Liver (tissue), 9 donors: ENCODE results near the gene SNX20. TPM values are rescaled to one million over a fixed set of nuclear protein-coding genes. Genes with fewer than 3 reads are reported as not detected.

Experiments used
- DNase-seq: peaks from one replicate; pipeline ENCODE4 v3.0.0-alpha.2; 2017; ENCODE audit warnings: low spot score
- H3K27ac ChIP-seq, 2 donors: one replicate each; pipeline ENCODE4 v1.7.0; 2013; ENCODE audit warnings: inconsistent platforms in 2 of 2, low read length in 2 of 2, control low read depth in 1 of 2, low read depth in 1 of 2, mild to moderate bottlenecking in 1 of 2
- H3K27me3 ChIP-seq, 4 donors: one replicate each; pipeline versions ENCODE4 v1.6.1 to v1.7.0; 2013; ENCODE audit warnings: low read length in 3 of 4, inconsistent platforms in 1 of 4, mild to moderate bottlenecking in 1 of 4, moderate library complexity in 1 of 4; ENCODE audit not compliant: control insufficient read depth in 4 of 4, insufficient read depth in 4 of 4
- H3K36me3 ChIP-seq, 4 donors: one replicate each; pipeline versions ENCODE4 v1.6.1 to v1.7.0; 2013; ENCODE audit warnings: low read length in 3 of 4, mild to moderate bottlenecking in 3 of 4, low read depth in 1 of 4, moderate library complexity in 1 of 4; ENCODE audit not compliant: control insufficient read depth in 4 of 4, insufficient read depth in 3 of 4
- H3K4me1 ChIP-seq, 4 donors: one replicate each; pipeline versions ENCODE4 v1.6.1 to v1.7.0; 2013; ENCODE audit warnings: low read length in 3 of 4, mild to moderate bottlenecking in 3 of 4, moderate library complexity in 1 of 4; ENCODE audit not compliant: control insufficient read depth in 4 of 4, insufficient read depth in 4 of 4
- H3K4me3 ChIP-seq, 3 donors: one replicate each; pipeline versions ENCODE4 v1.6.1 to v1.7.0; 2013; ENCODE audit warnings: low read length in 3 of 3, control low read depth in 1 of 3, low read depth in 1 of 3, mild to moderate bottlenecking in 1 of 3
- H3K9ac ChIP-seq, 2 donors: one replicate each; pipeline ENCODE4 v1.7.0; 2013; ENCODE audit warnings: low read length in 2 of 2, mild to moderate bottlenecking in 2 of 2, moderate library complexity in 2 of 2, control low read depth in 1 of 2, low read depth in 1 of 2
- H3K9me3 ChIP-seq, 4 donors: one replicate each; pipeline versions ENCODE4 v1.6.1 to v1.7.0; 2013; ENCODE audit warnings: low read length in 3 of 4; ENCODE audit not compliant: control insufficient read depth in 4 of 4
- CTCF ChIP-seq: fragments of 150-350 bp; IDR thresholded peaks from 2 replicates; pipeline ENCODE4 v1.5.1; 2017; ENCODE audit warnings: improper control_type of control experiment, low read depth, low read length; ENCODE audit not compliant: missing input control
- EGR1 ChIP-seq, 2 donors: IDR thresholded peaks; 2 replicates each; pipeline ENCODE4 v1.6.1; 2016 to 2018; ENCODE audit warnings: antibody characterized with exemption in 2 of 2, low read depth in 2 of 2
- GABPA ChIP-seq, 2 donors: IDR thresholded peaks in 1 of 2; conservative IDR thresholded peaks in 1 of 2; 2 replicates each; pipeline ENCODE4 v1.6.1; 2016; ENCODE audit warnings: antibody characterized with exemption in 2 of 2, mild to moderate bottlenecking in 1 of 2, moderate library complexity in 1 of 2
- HNF4G ChIP-seq: IDR thresholded peaks from 2 replicates; pipeline ENCODE4 v1.6.1; 2016; ENCODE audit warnings: antibody characterized with exemption
- JUND ChIP-seq, 2 donors: IDR thresholded peaks; 2 replicates each; pipeline ENCODE4 v1.6.1; 2016; ENCODE audit warnings: antibody characterized with exemption in 2 of 2
- MAX ChIP-seq: IDR thresholded peaks from 2 replicates; pipeline ENCODE4 v1.6.1; 2016; ENCODE audit warnings: antibody characterized with exemption
- RAD21 ChIP-seq, 2 donors: IDR thresholded peaks; 2 replicates each; pipeline ENCODE4 v1.6.1; 2016; ENCODE audit warnings: antibody characterized with exemption in 2 of 2, mild to moderate bottlenecking in 2 of 2
- REST ChIP-seq: IDR thresholded peaks from 2 replicates; pipeline ENCODE4 v1.6.1; 2016; ENCODE audit warnings: antibody characterized with exemption, mild to moderate bottlenecking
- RXRA ChIP-seq, 2 donors: IDR thresholded peaks; 2 replicates each; pipeline ENCODE4 v1.6.1; 2017 to 2018; ENCODE audit warnings: antibody characterized with exemption in 2 of 2, mild to moderate bottlenecking in 1 of 2
- YY1 ChIP-seq: IDR thresholded peaks from 2 replicates; pipeline ENCODE4 v1.6.1; 2016; ENCODE audit warnings: antibody characterized with exemption, mild to moderate bottlenecking
- WGBS: extraction: QIAGEN DNeasy Blood & Tissue Kit; methylation state at CpG from one replicate; pipeline ENCODE4 v1.1.7; 2013; 5-methylcytosine and 5-hydroxymethylcytosine counted together
- polyA plus RNA-seq, 2 donors: library from polyadenylated mRNA; stranded (reverse) in 1 of 2; unstranded in 1 of 2; fragments of 200-250 nt in 1 of 2; fragments of >200 nt in 1 of 2; fragmentation: Nextera tagmentation in 1 of 2; extraction: Ambion mirVana in 1 of 2; gene quantifications; one replicate each; pipeline versions ENCODE4 v1.2.1 to v1.2.3, GENCODE V29; 2013 to 2015
- total RNA-seq, 2 donors: library from RNA; depleted of rRNA; stranded (reverse); fragments of >200 nt; gene quantifications; one replicate each; pipeline ENCODE4 v1.2.3, GENCODE V29; 2014
- donor health status: healthy.
- donor health status: healthy.
- donor health status: healthy.
- donor health status: healthy.
- donor health status: healthy.

SNX20 gene
- total and polyA plus RNA-seq, 4 donors = 0.40 to 3.5 (median 0.98) TPM

- Histone ChIP-seq H3K27me3 (no peaks in the 10 kb centered on the region), H3K36me3 (no peaks in the 10 kb centered on the region), H3K27ac (peak overlapping the region in 1 of 2 donors; percentile 43), H3K9me3 (peaks cover 4 to 8% (median 6%) of the 10 kb centered on the region in 4 donors), H3K4me3 (no peak overlapping the region), H3K9ac (no peak overlapping the region), H3K4me1 (peaks cover 5 to 14% (median 7%) of the 10 kb centered on the region in 4 donors)
- 92% methylated on average over 21 of the region's 21 CpGs for WGBS
- TF ChIP-seq MAX (no peak), REST (no peak), JUND (IDR thresholded peaks at IDR 0.05) (no peak), RAD21 (IDR thresholded peaks at IDR 0.05) (peak in 1 of 2 donors; percentile 20), CTCF (no peak)
- no peak for DNase-seq
Measured at GRCh38 chr16:50667497-50668367, 13.4 kb downstream of the SNX20 start.

GRCh38 chr16:50666658-50667496 is 14.2 kb downstream of the SNX20 start:
- TF ChIP-seq EGR1 (IDR thresholded peaks at IDR 0.05; ENCODE audit: low read depth in 2 of 2) (no peak), GABPA (IDR thresholded peaks at IDR 0.05 in 1 of 2, conservative IDR thresholded peaks at IDR 0.05 in 1 of 2) (no peak), RXRA (IDR thresholded peaks at IDR 0.05) (no peak), YY1 (no peak), RAD21 (IDR thresholded peaks at IDR 0.05) (no peak), HNF4G (no peak)
- no peak for DNase-seq
- Histone ChIP-seq H3K9ac (no peak overlapping the region), H3K27ac (no peak overlapping the region), H3K4me1 (peaks cover 5 to 14% (median 7%) of the 10 kb centered on the region in 4 donors), H3K4me3 (no peak overlapping the region), H3K27me3 (no peaks in the 10 kb centered on the region), H3K9me3 (peaks cover 0 to 4% (median 1%) of the 10 kb centered on the region in 4 donors), H3K36me3 (no peaks in the 10 kb centered on the region)
- 80% methylated on average over 9 of the region's 9 CpGs for WGBS
